Panc1 (cell line): ENCODE measurements around the gene TMEM134. TPM values are rescaled to one million over a fixed set of nuclear protein-coding genes. Genes with fewer than 3 reads are reported as not detected.

Experiments used
- ATAC-seq: fragments of 200-7000 bp; cut with Tn5 transposase; 2 replicates; pipeline ENCODE4 v1.9.1; 2020; ENCODE audit warnings: mild to moderate bottlenecking, moderate library complexity
- BruUV-seq: library from RNA; stranded (reverse); fragments of 400-500 nt; replicated peaks from 2 replicates; lab custom pipeline; 2021; lab: Mats Ljungman, UMichigan
- CTCF ChIA-PET: fragments of 300-600 bp; sonication (Branson Sonifier 250); formaldehyde crosslinking; loops from one replicate; lab custom pipeline; 2022; ENCODE audit warnings: antibody characterized with exemption; lab: Charles Lee
- POLR2A ChIA-PET: fragments of 300-600 bp; sonication (Branson Sonifier 250); formaldehyde crosslinking; loops from one replicate; lab custom pipeline; 2022; ENCODE audit warnings: antibody characterized with exemption; lab: Charles Lee
- DNase-seq: peaks from one replicate; pipeline ENCODE4 v3.0.0-alpha.2; 2010; ENCODE audit warnings: low read depth, low spot score
- H3K27ac ChIP-seq: 2 replicates; pipeline ENCODE4 v1.5.1; 2011; ENCODE audit warnings: mild to moderate bottlenecking, low read length, inconsistent platforms
- H3K27me3 ChIP-seq: fragments of 200-500 bp; sonication (Bioruptor generic); 2 replicates; pipeline ENCODE4 v1.6.0; 2014; ENCODE audit warnings: low read length, inconsistent platforms; ENCODE audit not compliant: control insufficient read depth, insufficient read depth
- H3K36me3 ChIP-seq: fragments of 200-500 bp; sonication (Bioruptor generic); 2 replicates; pipeline ENCODE4 v1.5.1; 2014; ENCODE audit warnings: inconsistent platforms, mild to moderate bottlenecking, low read length, moderate library complexity; ENCODE audit not compliant: control insufficient read depth, insufficient read depth
- H3K4me1 ChIP-seq: 2 replicates; pipeline ENCODE4 v1.5.1; 2011; ENCODE audit warnings: inconsistent platforms, mild to moderate bottlenecking, low read length, moderate library complexity; ENCODE audit not compliant: control insufficient read depth, insufficient read depth
- H3K4me3 ChIP-seq, 2 experiments: 2 replicates each; pipeline ENCODE4 v1.5.1; 2011 to 2012; ENCODE audit warnings: low read depth in 2 of 2, low read length in 2 of 2, mild to moderate bottlenecking in 2 of 2, inconsistent platforms in 1 of 2, moderate library complexity in 1 of 2
- H3K9me3 ChIP-seq: fragments of 200-500 bp; sonication (Bioruptor generic); 2 replicates; pipeline ENCODE4 v1.5.1; 2014; ENCODE audit warnings: low read depth, mild to moderate bottlenecking, inconsistent platforms, low read length, moderate library complexity; ENCODE audit not compliant: control insufficient read depth, insufficient read depth
- POLR2AphosphoS5 ChIP-seq: IDR thresholded peaks from 2 replicates; pipeline ENCODE4 v1.6.1; 2012; ENCODE audit warnings: mild to moderate bottlenecking, low read depth, low read length, moderate library complexity
- SIN3A ChIP-seq: IDR thresholded peaks from 2 replicates; pipeline ENCODE4 v1.6.1; 2012; ENCODE audit warnings: low read depth, mild to moderate bottlenecking, low read length, moderate library complexity, borderline replicate concordance; ENCODE audit not compliant: insufficient read depth
- TCF7L2 ChIP-seq: IDR thresholded peaks from 2 replicates; pipeline ENCODE4 v1.6.1; 2011; ENCODE audit warnings: mild to moderate bottlenecking, low read depth, low read length, inconsistent platforms
- in situ Hi-C: cut with HindIII; loops from 2 replicates; pipeline ENCODE4 v1.10.0; 2016; ENCODE audit warnings: low sequenced_read_pairs, low pct_unique_long_range_greater_than_20kb
- intact Hi-C: fragments of 100-400 bp; cut with micrococcal nuclease; formaldehyde crosslinking; loops from one replicate; pipeline ENCODE4 v1.10.0; 2022; ENCODE audit not compliant: unreplicated experiment
- total RNA-seq: library from RNA; stranded (reverse); gene quantifications from one replicate; pipeline ENCODE4 v1.2.1, GENCODE V29; 2021; ENCODE audit not compliant: unreplicated experiment
- TF ChIP-seq, protein P1 (sequence below): fragments of 450-650 bp; IDR thresholded peaks from 2 replicates; pipeline ENCODE4 v1.5.1; 2017; ENCODE audit warnings: mild to moderate bottlenecking
- TF ChIP-seq, protein P2 (sequence below), 2 experiments: IDR thresholded peaks; 2 replicates each; pipeline ENCODE4 v1.6.1; 2011 to 2012; ENCODE audit warnings: low read depth in 2 of 2, control low read depth in 1 of 2, low read length in 1 of 2, mild to moderate bottlenecking in 1 of 2, moderate library complexity in 1 of 2; ENCODE audit not compliant: insufficient read depth in 1 of 2

TMEM134 gene
- total RNA-seq, 1 experiment from 2014 or later: 65.0 TPM

- intact Hi-C loops: no loop called here
- no TSS peak for BruUV-seq
- H3K9me3 ChIP-seq: no peaks in the 10 kb centered on the region
- ATAC-seq (no peak), DNase-seq (no peak)
- no peaks in the 10 kb centered on the region for H3K36me3 ChIP-seq
- ChIA-PET CTCF (no interaction called here), POLR2A (no interaction called here)
- no peak for TF ChIP-seq SIN3A
- no peak for TF ChIP-seq POLR2AphosphoS5
- TF ChIP-seq, protein P1, sequence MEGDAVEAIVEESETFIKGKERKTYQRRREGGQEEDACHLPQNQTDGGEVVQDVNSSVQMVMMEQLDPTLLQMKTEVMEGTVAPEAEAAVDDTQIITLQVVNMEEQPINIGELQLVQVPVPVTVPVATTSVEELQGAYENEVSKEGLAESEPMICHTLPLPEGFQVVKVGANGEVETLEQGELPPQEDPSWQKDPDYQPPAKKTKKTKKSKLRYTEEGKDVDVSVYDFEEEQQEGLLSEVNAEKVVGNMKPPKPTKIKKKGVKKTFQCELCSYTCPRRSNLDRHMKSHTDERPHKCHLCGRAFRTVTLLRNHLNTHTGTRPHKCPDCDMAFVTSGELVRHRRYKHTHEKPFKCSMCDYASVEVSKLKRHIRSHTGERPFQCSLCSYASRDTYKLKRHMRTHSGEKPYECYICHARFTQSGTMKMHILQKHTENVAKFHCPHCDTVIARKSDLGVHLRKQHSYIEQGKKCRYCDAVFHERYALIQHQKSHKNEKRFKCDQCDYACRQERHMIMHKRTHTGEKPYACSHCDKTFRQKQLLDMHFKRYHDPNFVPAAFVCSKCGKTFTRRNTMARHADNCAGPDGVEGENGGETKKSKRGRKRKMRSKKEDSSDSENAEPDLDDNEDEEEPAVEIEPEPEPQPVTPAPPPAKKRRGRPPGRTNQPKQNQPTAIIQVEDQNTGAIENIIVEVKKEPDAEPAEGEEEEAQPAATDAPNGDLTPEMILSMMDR: no peak
- TF ChIP-seq TCF7L2: no peak
- TF ChIP-seq, protein P2, sequence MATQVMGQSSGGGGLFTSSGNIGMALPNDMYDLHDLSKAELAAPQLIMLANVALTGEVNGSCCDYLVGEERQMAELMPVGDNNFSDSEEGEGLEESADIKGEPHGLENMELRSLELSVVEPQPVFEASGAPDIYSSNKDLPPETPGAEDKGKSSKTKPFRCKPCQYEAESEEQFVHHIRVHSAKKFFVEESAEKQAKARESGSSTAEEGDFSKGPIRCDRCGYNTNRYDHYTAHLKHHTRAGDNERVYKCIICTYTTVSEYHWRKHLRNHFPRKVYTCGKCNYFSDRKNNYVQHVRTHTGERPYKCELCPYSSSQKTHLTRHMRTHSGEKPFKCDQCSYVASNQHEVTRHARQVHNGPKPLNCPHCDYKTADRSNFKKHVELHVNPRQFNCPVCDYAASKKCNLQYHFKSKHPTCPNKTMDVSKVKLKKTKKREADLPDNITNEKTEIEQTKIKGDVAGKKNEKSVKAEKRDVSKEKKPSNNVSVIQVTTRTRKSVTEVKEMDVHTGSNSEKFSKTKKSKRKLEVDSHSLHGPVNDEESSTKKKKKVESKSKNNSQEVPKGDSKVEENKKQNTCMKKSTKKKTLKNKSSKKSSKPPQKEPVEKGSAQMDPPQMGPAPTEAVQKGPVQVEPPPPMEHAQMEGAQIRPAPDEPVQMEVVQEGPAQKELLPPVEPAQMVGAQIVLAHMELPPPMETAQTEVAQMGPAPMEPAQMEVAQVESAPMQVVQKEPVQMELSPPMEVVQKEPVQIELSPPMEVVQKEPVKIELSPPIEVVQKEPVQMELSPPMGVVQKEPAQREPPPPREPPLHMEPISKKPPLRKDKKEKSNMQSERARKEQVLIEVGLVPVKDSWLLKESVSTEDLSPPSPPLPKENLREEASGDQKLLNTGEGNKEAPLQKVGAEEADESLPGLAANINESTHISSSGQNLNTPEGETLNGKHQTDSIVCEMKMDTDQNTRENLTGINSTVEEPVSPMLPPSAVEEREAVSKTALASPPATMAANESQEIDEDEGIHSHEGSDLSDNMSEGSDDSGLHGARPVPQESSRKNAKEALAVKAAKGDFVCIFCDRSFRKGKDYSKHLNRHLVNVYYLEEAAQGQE (IDR thresholded peaks at IDR 0.05; ENCODE audit: insufficient read depth in 1 of 2, low read depth in 2 of 2, low read length in 1 of 2): no peak
- in situ Hi-C loops: no loop called here
- H3K4me3 ChIP-seq: no peak overlapping the region
- H3K27me3 ChIP-seq: no peaks in the 10 kb centered on the region
- peaks cover 26% of the 10 kb centered on the region for H3K4me1 ChIP-seq
- no peak overlapping the region for H3K27ac ChIP-seq
Observed at GRCh38 chr11:67422891-67423290, 46.2 kb downstream of the TMEM134 start.

- ChIA-PET POLR2A (interaction anchor here (0.6 kb wide), 1 partner anchor 24 kb away, joined by 3 read pairs; no protein-coding TSS in a partner anchor), CTCF (no interaction called here)
- peaks cover 39% of the 10 kb centered on the region for H3K4me1 ChIP-seq
- peak overlapping the region; percentile 54 to 61 for H3K4me3 ChIP-seq
- intact Hi-C loops: no loop called here
- TF ChIP-seq, protein P2 (IDR thresholded peaks at IDR 0.05; ENCODE audit: insufficient read depth in 1 of 2, low read depth in 2 of 2, low read length in 1 of 2): no peak
- TF ChIP-seq POLR2AphosphoS5: no peak; the same call in 1 of the 2 replicates
- TF ChIP-seq SIN3A: no peak
- no peak for TF ChIP-seq TCF7L2
- TF ChIP-seq, protein P1: no peak
- DNase-seq: no peak
- no peaks in the 10 kb centered on the region for H3K36me3 ChIP-seq
- ATAC-seq: peak; percentile 26
- no TSS peak for BruUV-seq
- no peaks in the 10 kb centered on the region for H3K27me3 ChIP-seq
- H3K9me3 ChIP-seq: no peaks in the 10 kb centered on the region
- H3K27ac ChIP-seq: peak overlapping the region; percentile 53; the same call in 1 of the 2 replicates
- in situ Hi-C loops: no loop called here
Observed at GRCh38 chr11:67421430-67422031, 47.5 kb downstream of the TMEM134 start.
